Body of pancreas (tissue), 4 donors: ENCODE measurements around the gene FOXO6. TPM values are rescaled to one million over a fixed set of nuclear protein-coding genes. Genes with fewer than 3 reads are reported as not detected.
A peak's percentile ranks its signal among the peaks of the same experiment; 100 is the strongest.

Experiments
- ATAC-seq: fragments of 150-250 bp; one replicate; pipeline ENCODE4 v1.9.1; 2016
- DNase-seq, 4 donors: peaks; one replicate each; pipeline ENCODE4 v3.0.0-alpha.2; 2019
- H3K27ac ChIP-seq, 4 donors: fragments of 200-600 bp; sonication (generic); 1 replicate in 3 of 4; 2 replicates in 1 of 4; pipeline versions ENCODE4 v1.5.1 to v1.6.1; 2016 to 2019; ENCODE audit warnings: mild to moderate bottlenecking in 1 of 4, mixed read lengths in 1 of 4, moderate library complexity in 1 of 4
- H3K27me3 ChIP-seq, 2 donors: fragments of 200-600 bp; sonication (generic); one replicate each; pipeline ENCODE4 v1.6.0; 2016; ENCODE audit warnings: mild to moderate bottlenecking in 1 of 2
- H3K36me3 ChIP-seq, 2 donors: fragments of 200-600 bp; sonication (generic); replicated peaks in 1 of 2; 2 replicates each; pipeline ENCODE4 v1.5.1; 2016; ENCODE audit warnings: low read depth in 2 of 2; ENCODE audit not compliant: insufficient read depth in 1 of 2
- H3K4me1 ChIP-seq: fragments of 200-600 bp; sonication (generic); one replicate; pipeline ENCODE4 v1.6.0; 2016
- H3K4me3 ChIP-seq, 2 donors: fragments of 200-600 bp; sonication (generic); 1 replicate in 1 of 2; 2 replicates in 1 of 2; pipeline ENCODE4 v1.5.1; 2016 to 2019
- H3K9me3 ChIP-seq, 3 donors: fragments of 200-600 bp; sonication (generic); 1 replicate in 2 of 3; 2 replicates in 1 of 3; pipeline ENCODE4 v1.5.1; 2016
- POLR2A ChIP-seq, 3 donors: fragments of 450-650 bp; IDR thresholded peaks; one replicate each; pipeline ENCODE4 v1.6.1; 2016; ENCODE audit warnings: antibody characterized with exemption in 3 of 3, mild to moderate bottlenecking in 2 of 3
- WGBS, 2 donors: methylation state at CpG; one replicate each; pipeline ENCODE4 v1.1.5; 2017; 5-methylcytosine and 5-hydroxymethylcytosine counted together
- intact Hi-C: fragments of 100-400 bp; cut with DNase I; formaldehyde crosslinking; loops from one replicate; pipeline ENCODE4 v1.15.1; 2023
- total RNA-seq, 2 donors: library from RNA; depleted of rRNA; stranded (reverse); fragments of >200 nt; gene quantifications; one replicate each; pipeline ENCODE4 v1.1.0, GENCODE V29; 2016
- TF ChIP-seq, protein P1 (sequence below), 7 experiments: fragments of 450-650 bp in 4 of 7; fragments of 200-600 bp in 3 of 7; sonication (generic) in 3 of 7; IDR thresholded peaks; one replicate each; pipeline ENCODE4 v1.5.1; 2016 to 2019; ENCODE audit warnings: antibody characterized with exemption in 7 of 7

FOXO6 gene
- total RNA-seq, 2 donors from 2014 or later: 1.0 to 2.3 TPM

GRCh38 chr1:41366455-41367287 lies 5.4 kb downstream of the FOXO6 start:
- Histone ChIP-seq H3K9me3 (no peaks in the 10 kb centered on the region), H3K27me3 (peaks cover 0 to 5% of the 10 kb centered on the region in 2 donors), H3K27ac (peak overlapping the region; percentile 59 to 78 (median 72)), H3K4me1 (peaks cover 51% of the 10 kb centered on the region), H3K4me3 (peak overlapping the region in 1 of 2 donors; percentile 51), H3K36me3 (no peaks in the 10 kb centered on the region)
- no peak for TF ChIP-seq POLR2A (IDR thresholded peaks at IDR 0.05)
- TF ChIP-seq, protein P1, sequence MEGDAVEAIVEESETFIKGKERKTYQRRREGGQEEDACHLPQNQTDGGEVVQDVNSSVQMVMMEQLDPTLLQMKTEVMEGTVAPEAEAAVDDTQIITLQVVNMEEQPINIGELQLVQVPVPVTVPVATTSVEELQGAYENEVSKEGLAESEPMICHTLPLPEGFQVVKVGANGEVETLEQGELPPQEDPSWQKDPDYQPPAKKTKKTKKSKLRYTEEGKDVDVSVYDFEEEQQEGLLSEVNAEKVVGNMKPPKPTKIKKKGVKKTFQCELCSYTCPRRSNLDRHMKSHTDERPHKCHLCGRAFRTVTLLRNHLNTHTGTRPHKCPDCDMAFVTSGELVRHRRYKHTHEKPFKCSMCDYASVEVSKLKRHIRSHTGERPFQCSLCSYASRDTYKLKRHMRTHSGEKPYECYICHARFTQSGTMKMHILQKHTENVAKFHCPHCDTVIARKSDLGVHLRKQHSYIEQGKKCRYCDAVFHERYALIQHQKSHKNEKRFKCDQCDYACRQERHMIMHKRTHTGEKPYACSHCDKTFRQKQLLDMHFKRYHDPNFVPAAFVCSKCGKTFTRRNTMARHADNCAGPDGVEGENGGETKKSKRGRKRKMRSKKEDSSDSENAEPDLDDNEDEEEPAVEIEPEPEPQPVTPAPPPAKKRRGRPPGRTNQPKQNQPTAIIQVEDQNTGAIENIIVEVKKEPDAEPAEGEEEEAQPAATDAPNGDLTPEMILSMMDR (IDR thresholded peaks at IDR 0.05): no peak
- 11 to 16% methylated on average over 30 to 47 of the region's 51 CpGs for WGBS, 2 donors
- DNase-seq (peak in 3 of 4 donors; percentile 41 to 55 (median 42)), ATAC-seq (peak; percentile 4)
- intact Hi-C loops: no loop called here

- no peak overlapping the region for H3K4me3 ChIP-seq
- H3K27ac ChIP-seq: no peak overlapping the region
- WGBS, 2 donors: 72 to 85% methylated on average over 5 of the region's 5 CpGs
- DNase-seq: no peak
- no peak for ATAC-seq
- no peaks in the 10 kb centered on the region for H3K9me3 ChIP-seq
- H3K27me3 ChIP-seq: peaks cover 0 to 3% of the 10 kb centered on the region in 2 donors
- TF ChIP-seq, protein P1 (IDR thresholded peaks at IDR 0.05): no peak
- no peak for TF ChIP-seq POLR2A (IDR thresholded peaks at IDR 0.05)
- H3K4me1 ChIP-seq: peaks cover 51% of the 10 kb centered on the region
- H3K36me3 ChIP-seq: no peaks in the 10 kb centered on the region
- intact Hi-C loops: no loop called here
Measured at GRCh38 chr1:41367288-41367642, 6.0 kb downstream of the FOXO6 start.

DNA sequence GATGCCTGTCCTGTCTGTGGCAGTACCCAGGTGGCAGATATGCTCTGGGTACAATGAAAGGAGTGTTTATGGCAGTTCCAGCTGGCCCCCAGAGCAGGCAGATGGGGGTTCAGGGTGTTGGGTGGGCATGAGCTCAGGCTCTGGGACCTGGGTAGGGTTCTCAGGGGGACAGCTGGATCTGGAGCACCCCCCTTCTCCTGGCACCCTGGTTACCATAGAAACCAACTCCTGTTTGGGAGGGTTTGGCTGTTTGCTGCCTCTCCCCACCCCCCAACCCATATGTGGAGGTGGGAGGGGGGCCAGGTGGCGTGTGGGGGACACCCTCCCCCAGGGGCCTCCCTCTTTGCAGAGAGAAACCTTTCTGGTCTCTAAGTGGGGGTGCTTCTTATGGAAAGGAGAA lies 7.1 kb downstream of the FOXO6 start:
- intact Hi-C loops: no loop called here
- no peak overlapping the region for H3K4me3 ChIP-seq
- no peak overlapping the region for H3K27ac ChIP-seq
- H3K4me1 ChIP-seq: peaks cover 45% of the 10 kb centered on the region
- 50% methylated on average over 1 of the region's 1 CpG; no CpG with 5 or more reads in 1 of the 2 donors for WGBS, 2 donors
- DNase-seq: no peak
- TF ChIP-seq, protein P1 (IDR thresholded peaks at IDR 0.05): no peak
- no peak for TF ChIP-seq POLR2A (IDR thresholded peaks at IDR 0.05)
- no peak for ATAC-seq
- no peaks in the 10 kb centered on the region for H3K36me3 ChIP-seq
- H3K9me3 ChIP-seq: no peaks in the 10 kb centered on the region
- no peaks in the 10 kb centered on the region for H3K27me3 ChIP-seq

DNA sequence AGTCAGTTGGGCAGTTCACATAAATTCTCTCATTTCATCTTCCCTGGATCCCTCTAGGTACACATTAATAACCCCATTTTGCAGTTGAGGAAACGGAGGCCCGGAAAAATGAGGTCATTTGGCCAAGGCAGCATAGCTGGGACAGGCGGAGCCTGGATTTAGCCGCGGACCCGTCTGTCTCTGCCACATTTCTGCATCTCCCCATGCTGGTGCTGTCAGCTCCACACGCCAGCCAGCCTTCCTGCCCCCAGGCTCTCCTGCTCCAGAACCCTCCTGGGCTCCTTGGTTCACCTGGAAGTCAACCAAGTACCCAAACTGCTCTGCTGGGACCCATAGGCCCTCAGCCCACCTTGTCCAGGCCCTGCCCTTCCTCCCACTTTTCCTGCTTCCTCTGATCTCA lies 7.6 kb downstream of the FOXO6 start:
- 68 to 73% methylated on average over 7 of the region's 7 CpGs for WGBS, 2 donors
- H3K4me3 ChIP-seq: no peak overlapping the region
- H3K27ac ChIP-seq: no peak overlapping the region
- DNase-seq (no peak), ATAC-seq (no peak)
- no peaks in the 10 kb centered on the region for H3K36me3 ChIP-seq
- no peaks in the 10 kb centered on the region for H3K9me3 ChIP-seq
- no peaks in the 10 kb centered on the region for H3K27me3 ChIP-seq
- no peak for TF ChIP-seq POLR2A (IDR thresholded peaks at IDR 0.05)
- TF ChIP-seq, protein P1 (IDR thresholded peaks at IDR 0.05): no peak
- intact Hi-C loops: no loop called here
- H3K4me1 ChIP-seq: peaks cover 45% of the 10 kb centered on the region

DNA sequence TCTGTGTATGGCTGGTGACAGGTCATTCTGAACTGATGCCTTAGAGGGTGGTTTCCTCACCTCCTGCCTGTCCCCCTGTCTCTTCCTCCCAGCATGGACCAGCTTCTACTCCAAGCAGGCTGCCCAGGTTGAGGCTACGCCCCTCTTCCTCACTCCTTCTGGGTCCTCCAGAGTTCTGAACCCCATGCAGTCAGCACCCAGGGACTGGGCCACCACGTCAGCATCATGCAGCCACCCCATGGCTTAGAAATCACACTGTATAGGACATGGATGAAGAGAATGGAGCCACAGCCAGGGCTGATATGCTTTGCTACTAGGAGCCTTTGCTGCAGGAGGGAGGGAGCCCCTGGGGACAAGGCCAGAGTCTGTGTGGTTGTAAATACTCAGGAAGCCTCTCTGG lies 8.3 kb downstream of the FOXO6 start:
- no peak for ATAC-seq
- no peak for DNase-seq
- peaks cover 45% of the 10 kb centered on the region for H3K4me1 ChIP-seq
- TF ChIP-seq, protein P1 (IDR thresholded peaks at IDR 0.05): no peak
- TF ChIP-seq POLR2A (IDR thresholded peaks at IDR 0.05): no peak
- 77 to 86% methylated on average over 2 of the region's 2 CpGs for WGBS, 2 donors
- H3K4me3 ChIP-seq: no peak overlapping the region
- H3K27ac ChIP-seq: no peak overlapping the region
- intact Hi-C loops: no loop called here
- no peaks in the 10 kb centered on the region for H3K36me3 ChIP-seq
- H3K9me3 ChIP-seq: no peaks in the 10 kb centered on the region
- no peaks in the 10 kb centered on the region for H3K27me3 ChIP-seq
